ENCODE results near the gene DAAM1. TPM values are rescaled to one million over a fixed set of nuclear protein-coding genes. Genes with fewer than 3 reads are reported as not detected.

Gene DAAM1
- total RNA-seq, 3 donors from 2014 or later, result 50.1 to 95.9 (median 64.2) TPM

DNA sequence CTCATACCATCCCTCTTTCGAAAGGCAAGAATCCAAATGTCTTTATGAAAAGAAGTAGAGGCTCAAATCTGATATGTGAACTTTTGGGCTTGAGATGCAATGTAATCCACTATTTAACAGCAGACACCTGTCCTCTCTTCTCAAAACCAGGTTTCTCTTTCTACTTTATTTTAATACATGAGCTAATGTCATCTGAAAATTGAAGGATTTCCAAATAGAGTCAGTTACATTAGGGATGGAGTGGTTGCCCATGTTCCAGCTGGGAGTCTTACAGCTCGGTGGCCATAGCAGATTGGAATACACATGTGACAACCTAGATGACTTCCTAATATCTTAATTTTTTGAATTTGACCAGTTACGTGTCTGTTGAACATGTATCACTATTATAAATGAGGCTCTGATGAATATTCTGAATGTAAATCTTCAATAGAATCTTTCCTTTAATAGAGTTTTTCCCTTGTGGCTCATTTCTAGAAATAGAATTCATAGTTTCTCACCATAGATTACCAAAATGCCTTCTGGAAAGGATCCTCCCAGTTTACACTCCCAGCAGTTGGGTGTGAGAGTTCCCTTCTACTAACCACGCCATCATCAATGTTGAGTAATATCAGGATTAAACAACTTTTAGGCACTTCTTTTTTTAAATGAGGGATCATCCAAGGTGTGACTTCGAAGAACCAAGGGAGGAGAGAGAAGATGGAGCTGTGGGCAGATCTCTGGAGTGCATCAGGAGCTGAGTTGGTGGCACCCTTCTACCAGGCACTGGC, 227.6 kb downstream of the DAAM1 start:
- no peaks in the 10 kb centered on the region for H3K27me3 ChIP-seq
- H3K4me1 ChIP-seq, result no peaks in the 10 kb centered on the region
- no peak overlapping the region for H3K27ac ChIP-seq
- DNase-seq (ENCODE audit: low spot score in 2 of 2), result no peak
- H3K9me3 ChIP-seq, result no peaks in the 10 kb centered on the region
- intact Hi-C loops (cut with DNase I; ENCODE audit: low total_unique reads), result no loop called here
- H3K4me3 ChIP-seq, result no peak overlapping the region
- TF ChIP-seq POLR2AphosphoS5 (IDR thresholded peaks at IDR 0.05) (no peak), POLR2A (IDR thresholded peaks at IDR 0.05) (no peak)
- TF ChIP-seq, protein P1, sequence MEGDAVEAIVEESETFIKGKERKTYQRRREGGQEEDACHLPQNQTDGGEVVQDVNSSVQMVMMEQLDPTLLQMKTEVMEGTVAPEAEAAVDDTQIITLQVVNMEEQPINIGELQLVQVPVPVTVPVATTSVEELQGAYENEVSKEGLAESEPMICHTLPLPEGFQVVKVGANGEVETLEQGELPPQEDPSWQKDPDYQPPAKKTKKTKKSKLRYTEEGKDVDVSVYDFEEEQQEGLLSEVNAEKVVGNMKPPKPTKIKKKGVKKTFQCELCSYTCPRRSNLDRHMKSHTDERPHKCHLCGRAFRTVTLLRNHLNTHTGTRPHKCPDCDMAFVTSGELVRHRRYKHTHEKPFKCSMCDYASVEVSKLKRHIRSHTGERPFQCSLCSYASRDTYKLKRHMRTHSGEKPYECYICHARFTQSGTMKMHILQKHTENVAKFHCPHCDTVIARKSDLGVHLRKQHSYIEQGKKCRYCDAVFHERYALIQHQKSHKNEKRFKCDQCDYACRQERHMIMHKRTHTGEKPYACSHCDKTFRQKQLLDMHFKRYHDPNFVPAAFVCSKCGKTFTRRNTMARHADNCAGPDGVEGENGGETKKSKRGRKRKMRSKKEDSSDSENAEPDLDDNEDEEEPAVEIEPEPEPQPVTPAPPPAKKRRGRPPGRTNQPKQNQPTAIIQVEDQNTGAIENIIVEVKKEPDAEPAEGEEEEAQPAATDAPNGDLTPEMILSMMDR (IDR thresholded peaks at IDR 0.05), result no peak
- no peaks in the 10 kb centered on the region for H3K36me3 ChIP-seq

DNA sequence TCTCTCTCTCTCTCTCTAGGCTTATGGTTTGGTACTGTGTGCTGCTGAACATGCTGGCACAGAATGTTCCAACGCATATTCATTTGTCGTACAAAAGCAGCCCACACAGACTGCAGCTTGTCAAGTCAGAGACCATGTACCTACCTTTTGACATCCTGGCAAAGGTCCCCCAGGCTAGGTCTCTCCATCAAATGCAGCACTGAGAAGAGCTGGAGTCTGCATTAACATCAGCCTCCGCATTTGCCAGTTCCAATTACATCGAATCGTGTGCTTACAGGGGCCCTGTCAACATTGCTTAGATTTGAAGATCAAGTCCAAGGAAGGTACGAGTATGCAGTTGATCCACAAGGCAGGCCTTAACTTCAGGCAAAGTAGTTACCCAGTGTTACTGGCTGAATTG, 228.8 kb downstream of the DAAM1 start:
- Histone ChIP-seq H3K9me3 (no peaks in the 10 kb centered on the region), H3K27me3 (no peaks in the 10 kb centered on the region), H3K4me3 (no peak overlapping the region), H3K27ac (no peak overlapping the region), H3K36me3 (no peaks in the 10 kb centered on the region), H3K4me1 (no peaks in the 10 kb centered on the region)
- TF ChIP-seq, protein P1 (IDR thresholded peaks at IDR 0.05), result no peak
- TF ChIP-seq POLR2A (IDR thresholded peaks at IDR 0.05), result no peak
- TF ChIP-seq POLR2AphosphoS5 (IDR thresholded peaks at IDR 0.05), result no peak
- DNase-seq (ENCODE audit: low spot score in 2 of 2), result no peak
- intact Hi-C loops (cut with DNase I; ENCODE audit: low total_unique reads), result no loop called here

DNA sequence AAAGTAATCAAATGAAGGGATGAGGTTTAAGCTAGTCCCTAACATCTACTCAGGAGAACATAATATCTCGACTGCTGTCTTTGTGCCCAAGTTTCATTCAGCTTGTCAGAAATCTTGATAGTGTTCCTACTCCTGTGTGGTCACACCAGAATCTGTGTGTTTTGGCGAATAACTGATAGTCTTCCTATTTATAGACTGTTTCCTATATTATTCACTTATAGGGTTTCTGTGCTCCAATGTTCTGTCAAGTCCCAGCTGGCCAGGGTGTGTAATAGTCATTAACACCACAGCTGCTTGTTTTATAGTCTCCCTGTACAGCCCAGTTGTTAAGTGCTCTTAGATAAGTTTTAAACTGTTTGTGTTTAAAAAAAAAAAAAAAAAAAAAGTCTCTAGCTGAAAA, 230.8 kb downstream of the DAAM1 start:
- no peaks in the 10 kb centered on the region for H3K9me3 ChIP-seq
- no peaks in the 10 kb centered on the region for H3K36me3 ChIP-seq
- intact Hi-C loops (cut with DNase I; ENCODE audit: low total_unique reads), result no loop called here
- H3K27me3 ChIP-seq, result no peaks in the 10 kb centered on the region
- no peak for DNase-seq (ENCODE audit: low spot score in 2 of 2)
- H3K4me3 ChIP-seq, result no peak overlapping the region
- H3K27ac ChIP-seq, result no peak overlapping the region
- TF ChIP-seq POLR2AphosphoS5 (IDR thresholded peaks at IDR 0.05) (no peak), POLR2A (IDR thresholded peaks at IDR 0.05) (no peak)
- TF ChIP-seq, protein P1 (IDR thresholded peaks at IDR 0.05), result no peak
- H3K4me1 ChIP-seq, result no peaks in the 10 kb centered on the region

Measured in breast epithelium (tissue), 4 donors.